PC-3 (cell line): ENCODE data around the gene RMC1. TPM values are rescaled to one million over a fixed set of nuclear protein-coding genes. Genes with fewer than 3 reads are reported as not detected.

Source experiments
- ATAC-seq: fragments of 200-7000 bp; cut with Tn5 transposase; 2 replicates; pipeline ENCODE4 v1.9.1; 2020; ENCODE audit warnings: mild to moderate bottlenecking, moderate library complexity
- BruUV-seq: library from RNA; stranded (reverse); fragments of 400-500 nt; replicated peaks from 2 replicates; lab custom pipeline; 2021; lab: Mats Ljungman, UMichigan
- CTCF ChIA-PET: fragments of 300-600 bp; sonication (Branson Sonifier 250); formaldehyde crosslinking; loops from one replicate; lab custom pipeline; 2022; ENCODE audit warnings: antibody characterized with exemption; lab: Charles Lee
- POLR2A ChIA-PET: fragments of 300-600 bp; sonication (Branson Sonifier 250); formaldehyde crosslinking; loops from one replicate; lab custom pipeline; 2022; ENCODE audit warnings: antibody characterized with exemption; ENCODE audit not compliant: unreplicated experiment; lab: Charles Lee
- DNase-seq: peaks from one replicate; pipeline ENCODE4 v3.0.0-alpha.2; 2015
- H2AFZ ChIP-seq: fragments of 300-600 bp; sonication (generic); 2 replicates; pipeline ENCODE4 v1.6.0; 2016; ENCODE audit warnings: antibody characterized with exemption, low read length
- H3F3A ChIP-seq: fragments of 300-600 bp; sonication (generic); one replicate; pipeline ENCODE4 v1.6.0; 2017; ENCODE audit warnings: antibody characterized with exemption, low read length, control low read depth, mild to moderate bottlenecking; ENCODE audit not compliant: unreplicated experiment
- H3K27ac ChIP-seq: fragments of 300-600 bp; sonication (generic); 2 replicates; pipeline ENCODE4 v1.5.1; 2016; ENCODE audit warnings: mild to moderate bottlenecking, low read length
- H3K27me3 ChIP-seq: fragments of 300-600 bp; sonication (generic); 2 replicates; pipeline ENCODE4 v1.6.1; 2016; ENCODE audit warnings: low read length, mixed read lengths
- H3K36me3 ChIP-seq: fragments of 300-600 bp; sonication (generic); 2 replicates; pipeline ENCODE4 v1.6.1; 2016; ENCODE audit warnings: low read depth, mixed run types, low read length, mixed read lengths
- H3K4me1 ChIP-seq: fragments of 300-600 bp; sonication (generic); 2 replicates; pipeline ENCODE4 v1.5.1; 2016; ENCODE audit warnings: low read length; ENCODE audit not compliant: insufficient read depth
- H3K4me2 ChIP-seq: fragments of 300-600 bp; sonication (generic); 2 replicates; pipeline ENCODE4 v1.6.0; 2016; ENCODE audit warnings: low read length
- H3K4me3 ChIP-seq: fragments of 300-600 bp; sonication (generic); 2 replicates; pipeline ENCODE4 v1.5.1; 2016; ENCODE audit warnings: mild to moderate bottlenecking, low read length, mixed read lengths
- H3K79me2 ChIP-seq: fragments of 300-600 bp; sonication (generic); 2 replicates; pipeline ENCODE4 v1.6.1; 2017; ENCODE audit warnings: low read length, mixed read lengths
- H3K9ac ChIP-seq: fragments of 300-600 bp; sonication (generic); 2 replicates; pipeline ENCODE4 v1.6.0; 2016; ENCODE audit warnings: mild to moderate bottlenecking, low read length
- H3K9me2 ChIP-seq: fragments of 300-600 bp; sonication (generic); replicated peaks from 2 replicates; pipeline ENCODE4 v1.6.1; 2016; ENCODE audit warnings: mixed run types, low read length, mixed read lengths
- H3K9me3 ChIP-seq: fragments of 300-600 bp; sonication (generic); 2 replicates; pipeline ENCODE4 v1.6.1; 2016; ENCODE audit warnings: low read length, mixed read lengths
- H4K20me1 ChIP-seq: fragments of 300-600 bp; sonication (generic); 2 replicates; pipeline ENCODE4 v1.6.1; 2016; ENCODE audit warnings: low read length, mixed read lengths
- EZH2 ChIP-seq: fragments of 300-600 bp; sonication (generic); IDR thresholded peaks from one replicate; pipeline ENCODE4 v1.6.1; 2017; ENCODE audit warnings: antibody characterized with exemption, mild to moderate bottlenecking, low read length; ENCODE audit not compliant: unreplicated experiment
- EZH2phosphoT487 ChIP-seq: fragments of 300-600 bp; sonication (generic); IDR thresholded peaks from 2 replicates; pipeline ENCODE4 v1.6.1; 2018; ENCODE audit warnings: mild to moderate bottlenecking, antibody characterized with exemption, low read length, borderline replicate concordance
- intact Hi-C: fragments of 100-400 bp; cut with micrococcal nuclease; formaldehyde crosslinking; loops from 2 replicates; pipeline ENCODE4 v1.9.0; 2023
- total RNA-seq: library from RNA; depleted of rRNA; stranded (reverse); fragments of >200 nt; gene quantifications from 2 replicates; pipeline ENCODE4 v1.2.3, GENCODE V29; 2014
- TF ChIP-seq, protein P1 (sequence below): fragments of 300-600 bp; sonication (generic); conservative IDR thresholded peaks from 2 replicates; pipeline ENCODE4 v1.5.1; 2017; ENCODE audit warnings: antibody characterized with exemption, low read depth, mild to moderate bottlenecking, low read length

Gene RMC1
- total RNA-seq, 1 experiment from 2014 or later: 23.2 TPM

DNA sequence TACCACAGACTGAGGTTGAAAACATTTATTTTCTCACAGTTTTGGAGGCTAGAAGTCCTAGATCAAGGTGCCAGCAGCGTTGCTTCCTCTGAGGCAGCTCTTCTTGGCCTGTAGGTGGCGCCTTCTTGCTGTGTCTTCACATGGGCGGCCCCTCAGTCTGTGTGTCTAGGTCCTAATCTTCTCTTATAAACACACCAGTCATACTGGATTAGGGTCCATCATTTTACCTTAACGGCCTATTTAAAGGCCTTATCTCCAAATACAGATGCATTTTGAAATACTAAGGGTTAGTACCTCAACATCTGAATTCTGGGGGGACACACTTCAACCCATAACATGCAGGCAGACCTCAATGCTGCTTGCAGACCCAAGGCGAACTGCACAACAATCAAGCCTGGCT, 4.4 kb upstream of the RMC1 start:
- H3K4me2 ChIP-seq: no peak overlapping the region
- H3K4me1 ChIP-seq: peaks cover 26% of the 10 kb centered on the region
- no peaks in the 10 kb centered on the region for H3K9me3 ChIP-seq
- no peaks in the 10 kb centered on the region for H3K36me3 ChIP-seq
- no peaks in the 10 kb centered on the region for H3F3A ChIP-seq
- ATAC-seq: peak; percentile 26
- intact Hi-C loops: no loop called here
- H4K20me1 ChIP-seq: no peaks in the 10 kb centered on the region
- H3K79me2 ChIP-seq: peaks cover 4% of the 10 kb centered on the region
- H3K27me3 ChIP-seq: no peaks in the 10 kb centered on the region
- H3K9me2 ChIP-seq: no peaks in the 10 kb centered on the region
- ChIA-PET CTCF (interaction anchor here (0.5 to 0.8 kb wide), 4 partner anchors 11 to 204 kb away, joined by 4 to 11 read pairs (median 6); no protein-coding TSS in a partner anchor), POLR2A (no interaction called here)
- no peak overlapping the region for H3K9ac ChIP-seq
- TF ChIP-seq, protein P1, sequence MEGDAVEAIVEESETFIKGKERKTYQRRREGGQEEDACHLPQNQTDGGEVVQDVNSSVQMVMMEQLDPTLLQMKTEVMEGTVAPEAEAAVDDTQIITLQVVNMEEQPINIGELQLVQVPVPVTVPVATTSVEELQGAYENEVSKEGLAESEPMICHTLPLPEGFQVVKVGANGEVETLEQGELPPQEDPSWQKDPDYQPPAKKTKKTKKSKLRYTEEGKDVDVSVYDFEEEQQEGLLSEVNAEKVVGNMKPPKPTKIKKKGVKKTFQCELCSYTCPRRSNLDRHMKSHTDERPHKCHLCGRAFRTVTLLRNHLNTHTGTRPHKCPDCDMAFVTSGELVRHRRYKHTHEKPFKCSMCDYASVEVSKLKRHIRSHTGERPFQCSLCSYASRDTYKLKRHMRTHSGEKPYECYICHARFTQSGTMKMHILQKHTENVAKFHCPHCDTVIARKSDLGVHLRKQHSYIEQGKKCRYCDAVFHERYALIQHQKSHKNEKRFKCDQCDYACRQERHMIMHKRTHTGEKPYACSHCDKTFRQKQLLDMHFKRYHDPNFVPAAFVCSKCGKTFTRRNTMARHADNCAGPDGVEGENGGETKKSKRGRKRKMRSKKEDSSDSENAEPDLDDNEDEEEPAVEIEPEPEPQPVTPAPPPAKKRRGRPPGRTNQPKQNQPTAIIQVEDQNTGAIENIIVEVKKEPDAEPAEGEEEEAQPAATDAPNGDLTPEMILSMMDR: peak; percentile 90
- TF ChIP-seq EZH2phosphoT487: no peak
- no TSS peak for BruUV-seq
- H2AFZ ChIP-seq: no peak overlapping the region
- no peak overlapping the region for H3K27ac ChIP-seq
- H3K4me3 ChIP-seq: no peak overlapping the region
- DNase-seq: peak; percentile 68

DNA sequence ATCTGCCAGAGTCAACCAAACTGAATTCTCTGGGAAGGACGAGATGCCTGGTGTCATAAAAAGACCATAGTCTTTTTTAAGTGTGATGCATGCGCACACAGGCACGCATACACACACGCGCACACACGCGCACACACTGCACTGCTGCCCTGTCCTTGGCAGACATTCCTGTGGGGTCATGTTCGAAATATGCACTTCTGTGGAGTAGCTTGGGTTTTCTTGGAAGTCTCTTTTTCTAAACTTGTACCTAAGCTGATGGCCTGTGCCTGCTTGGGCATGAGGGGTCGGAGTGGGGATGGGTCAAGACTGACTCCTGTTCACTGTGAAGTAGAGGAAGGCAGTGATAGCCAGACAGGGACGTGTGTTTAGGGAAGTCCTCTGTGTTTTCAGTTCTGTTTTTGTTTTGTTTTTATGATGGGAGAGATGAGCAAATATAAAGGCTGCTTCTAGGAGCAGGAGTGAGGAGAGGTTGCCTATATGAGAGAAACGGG, 4.0 kb upstream of the RMC1 start:
- no peak for DNase-seq
- no peak overlapping the region for H3K27ac ChIP-seq
- H3K4me2 ChIP-seq: no peak overlapping the region
- no peaks in the 10 kb centered on the region for H3K27me3 ChIP-seq
- H2AFZ ChIP-seq: no peak overlapping the region
- H3K4me1 ChIP-seq: peaks cover 26% of the 10 kb centered on the region
- no peaks in the 10 kb centered on the region for H3K9me2 ChIP-seq
- H3K9ac ChIP-seq: no peak overlapping the region
- no peaks in the 10 kb centered on the region for H3K9me3 ChIP-seq
- no peak for ATAC-seq
- ChIA-PET POLR2A (no interaction called here), CTCF (no interaction called here)
- H3K79me2 ChIP-seq: peaks cover 8% of the 10 kb centered on the region
- BruUV-seq: no TSS peak
- TF ChIP-seq EZH2phosphoT487: no peak
- TF ChIP-seq EZH2: no peak
- TF ChIP-seq, protein P1: no peak
- intact Hi-C loops: no loop called here
- H3K4me3 ChIP-seq: no peak overlapping the region
- no peaks in the 10 kb centered on the region for H3F3A ChIP-seq
- H4K20me1 ChIP-seq: no peaks in the 10 kb centered on the region
- H3K36me3 ChIP-seq: no peaks in the 10 kb centered on the region

DNA sequence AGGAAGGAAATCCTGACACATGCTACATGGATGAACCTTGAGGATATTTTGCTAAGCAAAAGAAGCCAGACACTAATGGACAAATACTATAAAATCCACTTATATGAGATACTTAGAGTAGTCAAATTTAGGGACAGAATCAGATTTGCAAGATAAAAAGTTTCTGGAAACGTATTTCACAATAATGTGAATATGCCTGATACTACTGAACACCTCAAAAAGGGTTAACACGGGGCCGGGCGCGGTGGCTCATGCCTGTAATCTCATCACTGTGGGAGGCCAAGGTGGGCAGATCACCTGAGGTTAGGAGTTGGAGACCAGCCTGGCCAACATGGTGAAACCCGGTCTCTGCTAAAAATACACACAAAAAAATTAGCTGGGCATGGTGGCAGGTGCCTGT, 1.7 kb upstream of the RMC1 start:
- Histone ChIP-seq H3K9me2 (no peaks in the 10 kb centered on the region), H3K9ac (no peak overlapping the region), H3K9me3 (no peaks in the 10 kb centered on the region), H3K4me1 (peaks cover 20% of the 10 kb centered on the region; the same call in 1 of the 2 replicates), H3K36me3 (0 out of 2 replicates have a peak, but pooled peaks cover 4% of the 10 kb centered on the region), H4K20me1 (no peaks in the 10 kb centered on the region), H3K27ac (no peak overlapping the region), H3F3A (no peaks in the 10 kb centered on the region), H3K4me3 (no peak overlapping the region), H3K4me2 (no peak overlapping the region), H2AFZ (no peak overlapping the region), H3K79me2 (peaks cover 26% of the 10 kb centered on the region), H3K27me3 (no peaks in the 10 kb centered on the region)
- POLR2A ChIA-PET: no interaction called here
- no peak for DNase-seq
- no peak for ATAC-seq
- intact Hi-C loops: loop anchor here (5.0 to 10.0 kb wide), 4 partner anchors 86 to 467 kb away; partner anchors contain the start of gene NPC1
- no TSS peak for BruUV-seq
- TF ChIP-seq, protein P1: no peak
- TF ChIP-seq EZH2phosphoT487: no peak
- TF ChIP-seq EZH2: no peak
- CTCF ChIA-PET: no interaction called here
